NCI-H1930 (cell line): ENCODE measurements around the gene MIPEP.

Source experiments
- DNase-seq, 2 experiments: peaks; one replicate each; lab custom pipeline; 2025; lab: John Stamatoyannopoulos, UW

Gene MIPEP

GRCh38 chr13:23810685-23811240, 78.4 kb downstream of the MIPEP start:
- no peak for DNase-seq

GRCh38 chr13:23808803-23809202, 80.4 kb downstream of the MIPEP start:
- no peak for DNase-seq

- no peak for DNase-seq
Observed at GRCh38 chr13:23806874-23807526, 82.2 kb downstream of the MIPEP start.

DNA sequence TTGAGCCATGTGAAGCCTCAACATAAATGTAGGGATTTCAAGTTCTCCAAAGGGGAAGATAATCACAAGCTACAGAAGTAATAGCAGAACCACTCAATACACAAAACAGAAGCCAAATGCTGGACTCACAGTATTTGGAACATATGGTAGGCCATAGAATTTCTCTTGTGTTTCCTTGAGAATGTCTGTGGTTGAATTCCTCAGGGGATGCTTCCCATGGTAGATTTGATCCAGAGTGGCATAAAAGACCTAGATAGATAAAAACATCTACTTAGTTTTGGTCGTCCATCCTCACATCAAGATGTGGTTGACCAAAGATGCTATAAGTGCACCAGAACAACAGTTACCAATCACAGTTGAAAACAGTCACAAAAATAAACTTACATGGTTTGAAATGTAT, 83.4 kb downstream of the MIPEP start:
- DNase-seq: no peak

DNA sequence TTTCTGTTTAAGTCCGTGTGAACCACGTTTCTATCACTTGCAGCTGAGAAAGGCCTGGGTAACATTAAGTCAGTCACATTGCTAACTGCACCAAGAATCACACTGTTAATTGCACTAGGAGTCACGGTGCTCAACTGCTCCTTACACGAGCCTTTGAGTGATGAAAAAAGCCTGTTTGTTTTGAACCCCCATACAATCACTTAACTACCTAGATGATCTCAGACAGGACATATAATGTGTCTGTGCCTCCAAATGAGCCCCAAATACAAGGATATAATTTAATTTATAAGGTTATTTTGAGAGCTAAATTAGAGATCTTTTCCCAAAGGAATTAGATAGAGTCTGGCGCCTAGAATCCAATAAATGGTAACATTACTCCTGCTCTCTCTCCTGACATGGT, 84.1 kb downstream of the MIPEP start:
- no peak for DNase-seq

GRCh38 chr13:23804166-23804565, 85.0 kb downstream of the MIPEP start:
- DNase-seq: no peak

- no peak for DNase-seq
Observed at GRCh38 chr13:23801141-23801540, 88.1 kb downstream of the MIPEP start.

- DNase-seq: no peak
Observed at GRCh38 chr13:23799945-23800344, 89.3 kb downstream of the MIPEP start.

GRCh38 chr13:23797276-23797903, 91.8 kb downstream of the MIPEP start:
- no peak for DNase-seq

DNA sequence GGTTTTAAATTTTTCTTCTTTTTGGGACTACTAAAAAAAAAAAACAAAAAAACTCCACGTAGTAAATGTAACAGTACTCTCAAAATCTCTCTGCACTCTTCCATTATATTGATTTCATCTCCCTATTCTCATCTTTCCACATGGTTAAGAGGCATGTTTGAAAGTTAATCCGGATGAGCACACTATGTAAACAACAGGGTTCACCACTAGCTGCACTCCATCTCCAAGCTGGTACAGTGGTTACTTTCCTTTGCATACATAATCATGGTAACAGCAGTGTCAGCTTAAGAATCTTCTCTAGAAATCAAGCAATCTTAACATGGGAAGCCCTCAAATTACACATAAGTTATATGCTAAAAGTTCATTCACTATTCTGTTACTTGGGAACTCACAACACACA, 92.6 kb downstream of the MIPEP start:
- DNase-seq: no peak

- DNase-seq: no peak
Observed at GRCh38 chr13:23794267-23795161, 94.7 kb downstream of the MIPEP start.

GRCh38 chr13:23793711-23794110, 95.5 kb downstream of the MIPEP start:
- DNase-seq: no peak

- no peak for DNase-seq
Observed at GRCh38 chr13:23792680-23793079, 96.5 kb downstream of the MIPEP start.

DNA sequence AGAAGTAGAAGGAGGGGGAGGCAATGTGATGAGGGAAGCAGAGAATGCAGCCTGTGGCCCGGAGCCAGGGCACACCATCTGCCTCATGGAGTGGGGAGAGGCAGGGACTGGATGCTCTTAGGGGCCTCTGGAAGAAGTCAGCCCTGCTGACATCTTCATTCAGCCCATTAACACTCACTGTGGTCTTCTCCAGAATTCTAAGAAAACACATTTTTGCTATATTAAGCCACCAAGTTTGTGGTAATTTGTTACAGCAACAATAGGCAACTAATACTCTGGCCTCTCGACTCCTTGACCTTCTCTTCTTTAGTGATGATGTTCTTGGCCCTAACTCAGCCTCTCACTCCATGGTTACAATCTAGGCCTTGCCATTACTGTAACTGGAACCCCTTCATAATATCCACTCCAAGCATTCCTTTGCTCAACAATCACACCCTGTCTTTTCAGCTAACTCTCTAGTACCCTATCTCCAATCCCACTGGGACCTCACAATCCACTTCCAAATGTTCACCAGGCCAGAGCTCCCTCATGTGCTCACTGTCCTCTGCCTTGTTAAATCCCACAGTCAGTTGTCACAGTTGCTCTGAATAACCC, 98.5 kb downstream of the MIPEP start:
- no peak for DNase-seq

- no peak for DNase-seq
Observed at GRCh38 chr13:23789576-23790346, 99.4 kb downstream of the MIPEP start.

DNA sequence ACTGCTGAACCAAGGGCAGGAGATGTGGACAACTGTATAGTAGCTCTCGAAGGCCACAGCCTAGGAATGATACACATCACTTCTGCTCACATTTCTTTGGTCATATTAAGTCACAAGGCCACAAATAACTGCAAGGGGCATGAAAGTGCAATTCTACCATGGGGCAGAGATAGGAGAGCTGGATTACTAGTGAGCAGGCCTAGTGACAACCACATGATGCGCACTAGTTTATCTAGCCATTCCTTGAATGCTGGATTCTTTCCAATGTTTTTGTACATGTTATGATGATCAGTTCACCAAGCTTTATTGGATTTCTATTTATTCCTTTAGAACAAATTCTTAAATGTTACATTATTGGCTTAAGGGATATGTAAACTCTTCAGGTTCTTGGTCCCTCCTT, 100.7 kb downstream of the MIPEP start:
- no peak for DNase-seq

DNA sequence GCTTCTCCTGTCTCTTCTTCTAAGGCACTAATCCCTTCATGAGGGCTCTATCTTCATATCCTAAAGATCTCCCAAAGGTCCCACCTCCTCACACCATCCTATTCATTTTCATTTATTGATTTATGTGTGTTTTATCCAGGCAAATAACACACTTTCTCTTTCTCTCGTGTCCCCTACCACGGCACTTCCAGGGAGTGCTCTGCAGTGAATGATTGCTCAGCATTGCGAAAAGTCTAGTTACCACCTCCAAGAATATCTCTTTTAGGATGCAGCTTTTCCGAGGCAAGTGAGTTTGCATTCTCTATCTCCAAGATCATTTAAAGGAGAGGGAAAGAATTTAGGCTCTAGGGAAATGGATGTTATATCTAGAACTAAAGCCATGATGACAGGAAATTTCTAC, 101.7 kb downstream of the MIPEP start:
- no peak for DNase-seq

- no peak for DNase-seq
Observed at GRCh38 chr13:23786607-23787006, 102.6 kb downstream of the MIPEP start.

DNA sequence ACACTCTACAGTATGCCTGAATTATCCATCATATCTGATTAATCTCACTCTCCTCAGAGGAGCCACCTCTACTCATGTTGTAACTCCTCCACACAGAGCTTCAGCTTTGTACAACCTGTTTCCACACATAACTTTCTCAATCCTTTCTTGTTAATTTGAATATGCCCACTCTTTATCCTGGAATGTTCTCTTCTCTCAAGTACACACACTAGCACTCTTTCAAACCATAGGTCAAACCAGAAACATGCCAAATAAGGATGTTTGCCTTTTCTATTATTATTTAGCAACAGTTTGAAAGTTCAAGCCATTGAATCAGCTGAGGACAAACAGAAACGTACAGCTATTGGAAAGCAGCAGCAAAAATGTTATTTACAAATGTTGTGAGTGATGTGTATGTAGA, 110.3 kb downstream of the MIPEP start:
- no peak for DNase-seq

GRCh38 chr13:23778002-23778652, 111.1 kb downstream of the MIPEP start:
- no peak for DNase-seq

- no peak for DNase-seq
Observed at GRCh38 chr13:23777575-23777870, 111.7 kb downstream of the MIPEP start.
